GM18870 (cell line): ENCODE results near the gene FADS6.
"Not testable (repeated sequence)": the region's sequence is repeated elsewhere in the genome, so short reads cannot be mapped to it uniquely, and the experiment has no call there.

ENCODE experiments used
- ATAC-seq: cut with Tn5 transposase; IDR thresholded peaks from one replicate; pipeline ENCODE4 v1.9.1; 2021; ENCODE audit warnings: moderate library complexity; ENCODE audit not compliant: unreplicated experiment

The FADS6 gene

GRCh38 chr17:74870028-74870427 lies 23.4 kb downstream of the FADS6 start:
- not testable (repeated sequence) for ATAC-seq

- no peak for ATAC-seq
These were observed 24.6 kb downstream of the FADS6 start for GRCh38 chr17:74868908-74869255.

GRCh38 chr17:74868251-74868907 lies 25.1 kb downstream of the FADS6 start:
- ATAC-seq: no peak

GRCh38 chr17:74866198-74866835 lies 27.1 kb downstream of the FADS6 start:
- no peak for ATAC-seq

- no peak for ATAC-seq
These were observed 27.8 kb downstream of the FADS6 start for GRCh38 chr17:74865504-74866197.

- no peak for ATAC-seq
These were observed 28.5 kb downstream of the FADS6 start for GRCh38 chr17:74864866-74865395.

- no peak for ATAC-seq
These were observed 29.1 kb downstream of the FADS6 start for GRCh38 chr17:74864297-74864865.

- ATAC-seq: no peak
These were observed 29.8 kb downstream of the FADS6 start for GRCh38 chr17:74863420-74864296.

- no peak for ATAC-seq
These were observed 30.5 kb downstream of the FADS6 start for GRCh38 chr17:74862919-74863318.

- no peak for ATAC-seq
These were observed 31.1 kb downstream of the FADS6 start for GRCh38 chr17:74862108-74862901.

- no peak for ATAC-seq
These were observed 31.7 kb downstream of the FADS6 start for GRCh38 chr17:74861662-74862107.

GRCh38 chr17:74860872-74861661 lies 32.4 kb downstream of the FADS6 start:
- ATAC-seq: no peak

- ATAC-seq: no peak
These were observed 33.1 kb downstream of the FADS6 start for GRCh38 chr17:74860229-74860871.

- ATAC-seq: no peak
These were observed 33.8 kb downstream of the FADS6 start, which contains the start of gene GRIN2C for GRCh38 chr17:74859459-74860228. Gene GRIN2C, minus strand, starts transcription at chr17:74859885. Its CDS starts 4,793 bp downstream, at chr17:74855092.

GRCh38 chr17:74858672-74859458 lies 34.6 kb downstream of the FADS6 start:
- no peak for ATAC-seq

GRCh38 chr17:74857191-74857590 lies 36.2 kb downstream of the FADS6 start:
- no peak for ATAC-seq

- ATAC-seq: no peak
These were observed 37.3 kb downstream of the FADS6 start for GRCh38 chr17:74856112-74856511.
